HG03575 (cell line): ENCODE measurements around the gene PCNX2.

Experiments
- ATAC-seq: cut with Tn5 transposase; IDR thresholded peaks from one replicate; pipeline ENCODE4 v1.9.1; 2021; ENCODE audit not compliant: unreplicated experiment, insufficient number of reproducible peaks, low FRiP score; ENCODE audit errors: extremely low read depth

Gene PCNX2

DNA sequence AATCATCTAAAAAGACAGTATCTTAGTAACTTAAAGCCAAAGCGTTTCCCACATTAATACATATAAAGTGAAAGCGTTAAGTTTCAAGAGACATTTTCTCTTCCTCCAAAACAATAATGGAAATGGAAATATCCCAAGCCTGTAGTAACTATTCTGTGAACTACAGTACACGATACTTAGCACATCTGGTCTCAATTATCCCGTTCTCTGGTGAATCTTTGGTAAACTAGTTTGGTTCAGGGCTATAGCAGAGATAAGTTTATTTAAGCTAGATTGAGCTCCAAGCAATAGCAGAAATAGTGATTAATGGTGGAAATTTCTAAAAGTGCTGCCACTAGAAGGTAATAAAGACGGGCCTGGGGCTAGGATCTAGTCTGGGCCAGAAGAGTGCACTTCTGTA is 55.2 kb downstream of the PCNX2 start:
- no peak for ATAC-seq

DNA sequence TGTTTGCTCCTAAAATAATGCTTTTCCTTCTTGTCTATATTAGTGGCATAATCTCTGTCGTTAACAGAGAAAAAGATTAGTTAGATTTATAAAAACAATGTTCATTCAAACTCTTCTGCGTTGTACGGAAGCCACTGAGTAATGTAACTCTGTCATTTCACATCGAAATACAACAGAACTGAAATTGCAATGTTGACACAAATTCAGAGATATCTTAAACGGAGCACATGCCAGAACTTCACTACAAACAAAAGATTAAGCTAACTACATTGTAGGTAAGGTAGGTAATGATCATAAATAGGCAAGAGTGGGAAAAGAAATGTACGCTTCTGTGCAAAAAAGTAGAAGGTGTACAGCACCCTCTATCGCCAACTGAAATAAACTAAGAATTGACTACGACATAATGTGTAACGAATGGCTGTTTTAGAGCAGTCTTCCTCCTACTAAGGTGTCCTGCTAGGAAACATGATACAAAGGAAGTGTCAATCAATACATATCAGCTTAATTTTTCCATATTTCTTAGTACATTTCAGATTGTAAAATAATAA is 56.6 kb downstream of the PCNX2 start:
- ATAC-seq = no peak

DNA sequence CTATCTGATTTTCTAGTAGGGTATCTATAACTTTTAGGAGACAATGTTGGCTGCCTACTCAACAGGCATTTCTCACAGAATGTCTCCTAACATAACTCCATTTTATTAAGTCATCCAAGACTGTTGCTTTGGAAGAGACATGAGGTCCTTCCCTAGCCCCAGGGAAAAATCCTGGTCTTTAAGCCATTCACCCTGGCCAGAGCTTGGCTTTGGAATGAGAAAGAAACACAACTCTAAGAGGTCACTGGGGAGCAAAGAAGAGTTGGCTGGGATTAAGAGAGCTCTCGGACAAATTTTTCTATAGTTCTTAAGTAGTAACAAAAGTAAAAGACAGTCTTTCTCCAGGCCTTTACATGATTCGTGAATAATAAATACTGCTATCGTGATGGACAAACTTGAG is 57.9 kb downstream of the PCNX2 start:
- no peak for ATAC-seq

DNA sequence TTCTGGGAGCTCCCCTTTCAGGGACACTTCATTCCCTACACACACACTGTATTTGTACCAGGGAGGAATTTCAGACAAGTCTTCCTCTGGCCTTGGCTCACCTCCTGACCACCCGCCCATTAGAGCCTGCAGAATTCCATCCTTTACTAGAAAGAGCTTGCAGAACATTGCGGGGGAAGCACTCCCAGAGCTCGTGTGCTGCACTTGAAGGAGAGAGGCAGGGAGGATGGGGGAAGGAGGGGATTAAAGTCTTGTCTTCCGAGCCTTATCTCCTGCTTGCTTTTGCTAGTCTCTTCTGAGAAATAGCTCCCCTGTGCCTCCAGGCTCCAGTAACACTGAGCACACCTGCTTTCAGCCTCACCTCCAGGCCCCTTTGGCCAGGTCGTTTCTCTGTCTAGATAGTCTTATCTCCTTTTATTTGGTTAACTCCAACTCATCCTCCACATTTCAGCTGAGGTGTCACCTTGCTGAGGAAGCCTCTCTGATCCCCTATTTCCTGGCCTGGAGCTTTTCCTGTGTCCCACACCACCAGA is 62.0 kb downstream of the PCNX2 start:
- ATAC-seq = no peak

DNA sequence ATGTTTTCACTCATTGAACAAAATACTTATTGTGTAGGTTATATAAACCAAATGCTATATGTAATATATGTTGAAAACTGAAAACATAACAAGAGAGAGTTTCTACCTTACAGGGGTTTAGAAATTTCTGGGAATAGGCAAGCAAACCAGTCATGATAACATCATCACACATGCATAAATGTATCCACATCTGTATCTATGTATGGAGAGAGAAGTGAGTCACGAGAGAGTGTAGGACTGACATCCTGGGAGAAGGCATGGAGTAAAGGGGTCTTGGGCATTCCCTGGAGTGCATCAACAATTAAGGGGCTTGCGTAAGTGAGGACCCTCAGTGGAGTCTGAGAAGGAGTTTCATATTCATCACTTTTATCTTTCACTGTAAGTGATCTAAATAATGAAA is 65.5 kb downstream of the PCNX2 start:
- ATAC-seq = no peak

DNA sequence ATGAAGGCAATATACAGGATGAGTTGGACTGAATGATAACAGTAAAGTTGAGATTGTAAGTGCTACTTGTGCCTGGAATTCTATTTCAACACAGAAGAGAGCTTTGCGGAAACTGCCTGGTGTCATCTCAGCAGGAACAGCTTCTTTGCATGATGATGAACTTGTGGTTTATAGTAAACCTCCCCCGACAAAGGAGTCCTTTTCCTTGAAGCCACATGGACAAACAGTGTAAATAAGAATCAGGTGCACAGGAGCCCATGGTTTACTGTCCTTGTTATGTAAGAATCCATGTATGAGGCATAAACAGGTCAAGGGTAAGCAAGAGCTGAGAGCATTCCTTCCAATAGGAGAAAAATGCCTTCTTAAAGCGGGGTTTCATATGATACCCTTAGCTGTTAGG is 66.2 kb downstream of the PCNX2 start:
- no peak for ATAC-seq

DNA sequence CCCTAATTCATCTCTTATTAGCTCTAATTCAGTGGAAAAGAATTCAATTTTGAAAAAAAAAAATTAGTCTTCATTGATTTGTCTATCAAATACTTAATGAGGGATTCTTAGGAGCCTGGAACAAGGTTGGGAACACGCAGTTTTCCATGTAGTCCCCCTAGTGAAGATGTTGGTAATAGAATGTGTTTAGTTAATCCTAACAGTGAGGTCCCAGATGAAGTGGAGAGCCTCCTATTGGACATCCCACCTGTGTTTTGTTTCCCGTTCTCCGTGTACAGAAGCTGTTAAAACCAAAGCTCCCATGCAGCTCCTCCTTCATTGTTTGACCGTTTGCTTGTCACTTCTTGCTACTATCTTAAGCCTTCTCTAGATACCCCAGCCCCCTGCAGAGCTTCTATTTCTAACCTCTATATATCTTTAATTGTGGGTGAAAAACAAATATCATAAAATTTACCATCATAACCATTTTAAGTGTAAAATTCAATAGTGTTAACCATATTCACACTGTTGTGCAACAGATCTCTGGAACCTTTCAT is 67.5 kb downstream of the PCNX2 start:
- ATAC-seq = no peak

DNA sequence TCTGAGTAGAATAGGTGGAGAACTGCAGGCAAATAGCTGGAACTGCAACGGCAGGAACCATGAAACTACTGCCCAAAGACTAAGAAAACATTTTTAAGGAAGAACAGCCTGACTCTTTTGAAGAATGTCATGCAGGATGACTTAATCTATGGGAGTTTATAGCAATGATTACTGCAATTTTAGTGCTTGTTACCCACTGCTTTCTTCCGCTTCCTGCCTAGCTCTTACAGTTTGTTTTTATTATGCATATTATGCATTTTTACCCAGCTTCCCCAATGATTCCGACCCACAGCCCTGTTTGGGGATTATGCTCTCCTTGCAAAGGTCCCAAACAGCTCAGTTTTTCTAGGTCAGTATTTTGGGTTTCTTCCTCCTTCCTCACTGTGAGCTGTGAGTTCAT is 71.2 kb downstream of the PCNX2 start:
- ATAC-seq = no peak

DNA sequence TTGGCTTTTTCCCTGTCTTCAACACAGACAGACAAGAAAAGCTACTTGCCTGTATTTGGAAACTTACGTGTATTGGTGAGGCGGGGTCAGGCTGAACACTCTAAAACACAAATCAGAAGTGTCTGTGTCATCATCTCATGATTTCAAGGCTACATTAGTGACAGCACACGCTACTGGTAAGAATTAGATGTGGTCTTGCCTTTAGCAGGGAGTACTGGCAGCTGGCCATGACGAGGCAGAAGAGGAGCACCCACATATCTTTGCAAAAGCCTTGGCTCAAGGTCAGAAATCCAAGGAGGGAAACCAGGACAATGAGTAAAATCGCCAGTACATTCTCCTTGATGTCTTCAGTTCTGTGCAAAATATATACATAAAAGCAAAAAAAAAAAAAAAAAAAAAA is 77.7 kb downstream of the PCNX2 start:
- ATAC-seq = no peak

DNA sequence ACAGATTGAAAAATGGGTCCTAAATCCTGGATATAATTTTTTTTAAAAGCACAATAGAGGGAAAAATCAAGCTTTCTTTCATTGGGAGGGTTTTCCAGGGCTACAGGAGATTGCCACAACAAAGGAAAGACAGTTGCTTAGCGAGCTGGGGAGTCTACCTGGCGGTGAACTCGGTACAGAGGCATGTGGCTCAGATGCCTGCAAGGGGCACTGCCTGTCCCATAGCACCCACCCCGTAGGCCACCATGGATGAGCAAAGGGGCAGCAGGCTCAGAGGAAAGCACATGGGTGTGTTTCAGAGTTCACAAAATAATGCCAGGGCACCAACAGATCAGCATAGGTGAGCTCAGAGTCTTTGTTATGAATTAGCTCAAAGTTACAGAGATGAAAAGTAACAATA is 79.5 kb downstream of the PCNX2 start:
- ATAC-seq = no peak

DNA sequence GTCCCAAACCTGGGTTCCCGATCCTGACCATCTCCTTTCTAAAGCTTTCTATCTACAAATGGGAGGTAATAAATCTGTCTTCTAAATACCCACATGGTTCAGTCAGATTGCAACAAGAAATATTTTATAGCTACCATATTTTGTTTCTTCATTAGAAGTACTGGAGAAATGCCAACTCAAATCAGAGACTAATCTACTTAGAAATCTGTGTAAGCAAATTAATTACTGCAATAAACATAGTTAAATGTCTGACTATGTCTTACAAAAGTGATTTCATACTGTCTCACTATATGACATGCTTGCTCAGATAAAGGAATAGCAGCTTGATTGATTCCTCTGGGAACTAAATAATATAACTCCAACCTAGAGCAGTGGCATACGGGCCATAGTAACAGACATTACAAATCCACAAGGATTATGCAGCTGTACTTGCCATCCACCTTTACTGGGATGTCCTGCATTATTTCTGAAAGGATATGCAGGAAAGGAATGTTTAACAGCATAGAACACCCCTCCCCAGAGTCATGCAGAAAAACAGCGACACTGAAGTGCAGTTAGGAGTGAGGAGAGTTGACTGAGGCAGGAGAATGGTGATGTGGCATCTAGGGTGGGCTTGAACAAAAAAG is 80.3 kb downstream of the PCNX2 start:
- no peak for ATAC-seq

DNA sequence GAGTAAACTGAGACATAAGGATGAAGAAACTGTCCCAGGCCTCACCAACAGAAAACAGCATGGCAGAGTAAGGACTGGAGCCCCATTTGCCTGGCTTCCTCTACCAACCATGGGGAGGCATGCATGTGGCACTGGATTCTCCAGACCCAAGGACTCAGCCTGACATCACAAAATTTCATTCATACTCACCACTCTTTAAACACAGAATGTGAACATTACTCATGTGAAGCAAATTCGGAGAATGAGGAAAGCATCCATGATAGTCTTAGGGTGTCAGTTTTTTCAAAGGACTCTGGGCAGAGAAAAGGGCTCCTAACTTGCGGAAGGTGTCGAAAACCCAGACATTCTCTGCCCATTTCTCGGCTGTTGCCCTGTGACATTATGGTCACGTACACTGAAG is 83.9 kb downstream of the PCNX2 start:
- no peak for ATAC-seq

DNA sequence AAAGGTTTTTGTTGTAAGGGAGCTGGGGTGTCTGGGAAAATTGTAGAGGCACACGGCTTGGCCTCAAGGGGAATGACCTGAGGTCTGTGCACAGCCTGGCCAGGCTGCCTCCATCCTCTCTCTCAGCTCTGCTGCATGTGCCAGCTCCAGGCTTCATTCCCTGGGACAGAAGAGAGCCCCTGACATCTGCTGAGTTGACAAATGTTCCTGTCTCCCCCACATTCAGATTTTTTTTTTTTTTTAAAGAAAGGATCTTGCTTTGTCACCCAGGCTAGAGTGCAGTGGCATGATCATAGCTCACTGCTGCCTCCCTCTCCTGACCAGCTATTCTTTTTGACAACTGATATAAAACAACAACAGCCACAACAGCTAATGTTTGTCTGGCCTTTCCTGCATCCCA is 84.4 kb downstream of the PCNX2 start:
- no peak for ATAC-seq

DNA sequence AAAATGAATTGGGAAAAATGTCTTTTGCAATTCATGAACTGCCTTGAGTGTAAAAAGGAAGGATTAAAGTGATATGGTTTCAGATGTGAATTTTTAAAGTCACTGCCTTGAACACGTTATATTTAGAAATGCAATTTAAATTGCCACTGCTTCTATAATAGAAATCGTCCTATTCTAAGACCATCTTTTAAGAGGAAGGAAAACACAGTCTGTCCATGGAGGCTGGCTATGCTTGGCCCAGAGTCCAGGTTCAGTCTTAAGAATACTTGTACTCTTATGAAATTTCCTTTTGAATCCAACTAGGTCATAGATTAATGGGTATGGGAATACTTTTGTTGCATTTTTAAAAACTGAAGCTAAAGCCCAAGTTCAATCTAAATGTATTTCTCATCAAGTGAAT is 86.0 kb downstream of the PCNX2 start:
- ATAC-seq = no peak

DNA sequence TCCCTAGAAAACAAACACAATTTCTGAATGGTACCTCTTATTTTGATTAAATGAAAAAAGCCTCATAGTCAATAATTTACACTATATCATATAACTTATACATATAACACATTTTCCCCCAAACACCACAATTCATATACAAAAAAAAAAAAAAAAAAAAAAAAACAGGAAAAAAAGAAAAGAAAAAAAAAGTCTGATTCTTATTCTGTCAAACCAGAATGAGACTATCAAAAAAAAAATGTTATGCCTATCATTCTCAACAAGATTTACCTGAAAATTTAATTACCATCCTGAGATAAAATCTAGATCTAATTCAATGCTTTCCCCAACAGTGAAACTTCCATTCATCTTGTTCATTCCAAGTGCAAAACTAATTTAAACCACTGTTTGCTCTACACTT is 86.8 kb downstream of the PCNX2 start:
- no peak for ATAC-seq

DNA sequence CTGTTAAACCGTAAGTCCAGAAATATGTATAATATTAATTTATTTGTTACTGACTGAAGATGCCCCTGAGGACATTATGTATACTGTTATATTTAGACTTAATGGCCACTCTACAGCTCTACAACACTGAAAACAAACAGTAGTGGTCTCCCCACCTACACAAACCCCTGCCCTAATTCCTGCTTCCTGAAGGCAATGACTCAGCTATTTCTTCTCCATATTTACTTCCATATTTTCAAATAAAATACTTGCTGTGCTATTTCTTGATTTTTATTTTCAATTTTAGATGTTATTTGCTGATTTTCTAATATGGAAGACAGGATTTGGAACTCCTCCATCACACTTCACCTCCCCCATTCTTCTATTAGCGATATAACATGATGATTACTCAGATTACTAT is 97.6 kb downstream of the PCNX2 start:
- no peak for ATAC-seq

DNA sequence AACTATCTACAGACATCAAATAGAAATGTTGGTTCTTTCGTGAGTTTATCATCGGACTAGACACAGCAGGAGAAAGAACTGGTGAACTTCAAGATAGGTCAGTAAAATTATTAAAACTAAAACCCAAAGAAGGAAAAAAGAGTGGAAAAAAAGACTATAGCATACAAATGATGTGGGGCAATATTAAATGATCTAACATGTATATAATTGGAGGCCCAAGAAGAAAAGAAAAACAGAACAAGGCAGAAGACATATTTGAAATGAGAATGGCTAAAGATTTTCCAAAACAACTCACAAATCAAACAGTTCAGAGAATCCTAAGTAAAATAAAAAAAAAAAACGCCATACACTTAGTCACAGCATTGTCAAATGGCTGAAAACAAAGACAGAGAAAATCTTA is 101.8 kb downstream of the PCNX2 start:
- no peak for ATAC-seq

DNA sequence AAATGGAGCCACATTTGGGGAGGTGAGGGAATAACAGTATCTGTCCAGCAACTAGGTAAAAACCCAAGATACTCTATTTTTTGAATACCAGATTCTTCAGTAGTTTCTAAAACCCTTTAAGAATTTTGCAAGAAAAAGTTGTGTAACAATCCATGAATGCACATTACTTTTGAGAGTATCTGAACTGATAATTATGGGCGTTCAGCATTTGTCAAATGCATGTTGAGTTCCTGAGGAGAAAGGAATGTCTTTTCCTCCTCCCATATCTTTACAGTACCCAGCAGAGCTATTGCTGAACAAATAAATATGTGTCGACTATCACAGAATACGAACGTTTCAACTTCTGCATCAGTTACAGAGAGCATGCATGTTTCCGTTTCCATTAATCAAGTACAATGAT is 104.5 kb downstream of the PCNX2 start:
- no peak for ATAC-seq

DNA sequence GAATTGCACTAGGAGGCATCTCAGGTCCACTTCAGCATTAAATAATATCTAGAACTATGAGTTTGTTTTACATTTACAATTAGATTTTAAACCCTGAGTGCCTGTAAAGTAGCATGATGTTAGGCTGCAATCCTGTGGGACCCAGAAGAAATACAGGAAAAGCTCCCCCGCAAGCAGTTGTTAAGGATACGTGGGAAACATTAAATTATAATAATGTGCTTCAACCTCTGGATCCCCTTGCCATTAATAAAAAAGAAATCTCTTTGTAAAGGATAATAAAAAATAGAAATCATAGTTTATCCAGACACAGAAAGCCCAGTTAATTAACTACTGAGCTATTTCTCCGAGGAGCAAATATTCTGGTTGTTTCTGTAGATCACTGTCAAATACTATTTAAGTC is 106.0 kb downstream of the PCNX2 start:
- no peak for ATAC-seq

DNA sequence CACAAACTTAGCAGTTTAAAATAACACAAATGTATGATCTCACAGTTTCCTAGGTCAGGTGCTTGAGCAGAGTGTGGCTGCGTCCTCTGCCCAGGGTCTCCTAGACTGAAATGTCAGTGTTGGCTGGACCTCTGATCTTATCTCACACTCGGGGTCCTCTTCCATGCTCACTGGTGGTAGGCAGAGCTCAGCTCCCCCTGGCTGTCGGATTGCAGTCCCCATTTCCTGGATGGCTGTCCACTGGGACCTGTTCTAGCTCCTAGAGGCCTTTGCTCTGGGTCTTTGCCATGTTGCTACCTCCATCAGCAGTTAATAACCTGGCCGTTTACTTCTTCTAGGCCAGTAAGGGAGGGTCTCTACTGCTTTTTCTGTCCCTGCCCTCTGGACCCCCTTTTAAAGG is 107.5 kb downstream of the PCNX2 start:
- no peak for ATAC-seq
